ENCODE measurements around the gene SYT8.

Gene SYT8

DNA sequence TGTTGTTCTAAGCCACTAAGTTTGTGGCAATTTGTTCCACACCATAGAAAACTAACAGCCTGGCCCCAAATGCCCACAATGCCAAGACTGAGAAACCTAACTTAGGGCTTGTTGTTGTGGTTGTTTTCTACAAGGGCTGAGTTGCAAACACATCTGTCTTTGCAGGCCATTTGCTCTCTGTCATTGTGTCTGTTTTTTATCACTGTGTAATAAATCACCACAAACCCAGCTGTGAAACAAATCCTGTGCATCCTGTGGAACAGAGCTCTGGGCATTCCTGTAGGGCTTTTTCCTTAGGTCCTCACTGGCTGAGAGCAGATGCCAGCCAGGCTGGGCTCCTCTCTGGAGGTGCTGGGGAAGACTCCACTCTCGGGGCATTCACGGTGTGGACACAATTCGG lies 15.7 kb upstream of the SYT8 start:
- no peak for DNase-seq

GRCh38 chr11:1820463-1821325 lies 14.1 kb upstream of the SYT8 start:
- DNase-seq, result no peak

DNA sequence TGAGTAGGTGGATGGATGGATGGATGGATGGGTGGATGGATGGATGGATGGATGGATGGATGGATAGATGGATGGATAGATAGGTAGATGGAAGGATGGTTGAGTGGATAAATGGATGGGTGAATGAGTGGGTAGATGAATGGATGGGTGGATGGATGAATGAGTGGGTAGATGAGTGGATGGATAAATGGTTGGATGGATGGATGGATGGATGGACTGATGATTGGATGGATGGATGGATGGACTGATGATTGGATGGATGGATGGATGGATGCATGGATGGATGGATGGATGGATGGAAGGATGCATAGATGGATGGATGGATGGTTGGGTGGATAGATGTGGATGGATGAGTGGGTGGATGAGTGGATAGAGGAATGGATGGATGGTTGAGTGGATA lies 13.2 kb upstream of the SYT8 start:
- DNase-seq, result no peak

- DNase-seq, result no peak
Measured at GRCh38 chr11:1822648-1823375, 12.0 kb upstream of the SYT8 start.

GRCh38 chr11:1823376-1824220 lies 11.2 kb upstream of the SYT8 start:
- DNase-seq, result no peak

DNA sequence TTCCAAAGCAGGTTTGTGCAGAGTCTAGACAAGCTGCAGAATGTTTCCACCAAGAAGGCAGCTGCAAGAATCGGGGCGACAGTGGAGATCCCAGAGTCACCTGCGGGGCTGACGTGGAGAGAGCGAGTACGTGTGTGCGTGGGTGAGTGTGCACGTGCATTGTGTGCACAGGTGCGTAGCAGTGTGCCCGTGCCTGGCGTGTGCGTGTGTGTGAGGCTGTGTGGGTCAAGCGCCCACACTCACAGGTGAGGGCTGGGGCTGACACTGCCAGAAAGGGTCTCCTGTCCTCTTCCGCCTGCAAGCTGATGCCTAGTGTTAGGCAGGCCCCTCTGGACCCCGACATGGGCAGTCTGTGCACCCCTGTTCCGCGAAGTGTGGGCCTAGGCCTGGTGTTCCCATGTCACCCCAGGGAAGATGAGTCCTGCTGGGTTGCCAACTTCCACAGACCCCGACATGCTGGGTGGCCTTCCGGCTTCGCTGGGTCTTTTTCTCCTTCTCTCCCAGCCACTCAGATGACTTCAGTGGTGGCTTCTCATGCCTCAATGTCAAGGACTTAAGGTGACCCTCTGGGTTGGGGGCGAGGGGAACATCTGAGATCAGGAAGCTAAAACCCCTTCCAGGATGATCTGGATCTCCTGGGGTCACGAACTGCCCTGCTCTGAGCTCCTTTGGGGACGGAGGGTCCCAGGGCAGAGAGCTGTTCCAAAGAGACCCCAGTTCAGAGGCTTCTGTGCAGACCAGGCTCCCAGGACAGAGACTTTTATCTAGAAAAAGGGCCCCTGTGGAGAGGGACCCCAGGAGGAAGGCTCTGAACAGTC lies 10.4 kb upstream of the SYT8 start:
- no peak for DNase-seq

DNA sequence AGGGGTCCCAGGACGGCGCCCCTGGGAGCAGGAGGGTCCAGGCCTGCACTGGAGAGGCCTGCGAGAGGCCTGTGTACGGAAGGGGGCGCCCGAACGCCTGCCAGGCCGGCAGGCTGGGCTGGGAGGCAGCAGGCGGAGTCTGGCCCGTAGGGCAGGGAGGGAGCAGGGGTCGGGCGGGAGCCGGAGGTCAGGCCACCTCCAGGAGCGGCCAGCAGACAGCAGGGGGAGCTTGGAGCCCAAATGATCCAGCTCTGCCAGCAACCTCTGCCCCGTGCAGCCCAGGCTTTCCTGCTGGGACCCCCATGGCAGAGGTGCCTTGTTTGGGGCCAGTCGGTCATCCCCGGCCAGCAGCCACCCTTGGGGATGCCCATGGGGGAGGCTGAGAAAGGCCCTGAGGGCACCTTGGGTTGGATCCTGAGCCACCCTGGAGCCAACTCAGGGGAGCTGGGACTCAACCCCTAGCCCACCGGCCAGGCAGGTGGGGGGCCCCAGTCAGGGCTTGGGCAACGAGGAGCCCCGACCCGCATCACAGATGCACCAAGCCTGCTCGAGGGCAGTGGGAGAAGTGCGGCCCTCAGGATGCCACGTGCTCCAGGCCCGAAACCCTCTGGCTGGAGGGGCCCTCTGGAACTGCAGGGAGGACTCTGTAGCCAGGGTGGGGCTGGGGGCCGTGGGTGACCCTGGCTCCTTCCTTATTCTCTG lies 9.6 kb upstream of the SYT8 start:
- DNase-seq, result peak in 1 of 2 donors; percentile 77

DNA sequence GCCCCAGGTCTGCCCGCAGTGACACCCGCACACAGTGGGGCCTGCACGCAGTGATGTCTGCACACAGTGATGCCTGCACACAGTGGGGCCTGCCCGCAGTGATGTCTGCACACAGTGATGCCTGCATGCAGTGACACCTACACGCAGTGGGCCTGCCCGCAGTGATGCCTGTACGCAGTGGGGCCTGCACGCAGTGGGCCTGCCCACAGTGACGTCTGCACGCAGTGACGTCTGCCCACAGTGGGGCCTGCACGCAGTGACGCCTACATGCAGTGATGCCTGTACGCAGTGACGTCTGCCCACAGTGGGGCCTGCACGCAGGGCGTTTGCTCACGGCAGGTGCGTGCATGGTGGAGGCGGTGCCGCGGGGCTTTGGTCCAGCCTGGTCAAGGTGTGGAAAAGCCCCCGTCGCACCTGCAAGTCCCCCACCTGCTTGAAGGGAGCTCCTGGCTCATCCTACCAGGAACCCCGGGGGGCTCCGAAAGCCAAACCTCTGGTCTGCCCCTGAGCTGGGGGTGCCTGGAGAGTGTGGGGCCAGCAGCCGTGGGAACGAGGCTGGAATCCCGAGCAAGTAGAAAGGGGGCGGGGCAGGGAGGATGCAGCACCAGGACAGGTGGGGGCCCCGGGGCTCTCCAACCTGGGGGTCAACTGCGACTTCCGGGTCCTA lies 8.9 kb upstream of the SYT8 start:
- no peak for DNase-seq

- DNase-seq, result no peak
Measured at GRCh38 chr11:1826552-1827094, 8.2 kb upstream of the SYT8 start.

GRCh38 chr11:1827095-1827813 lies 7.5 kb upstream of the SYT8 start:
- no peak for DNase-seq

GRCh38 chr11:1827931-1828330 lies 6.9 kb upstream of the SYT8 start:
- DNase-seq, result no peak

GRCh38 chr11:1828542-1828941 lies 6.2 kb upstream of the SYT8 start:
- no peak for DNase-seq

DNA sequence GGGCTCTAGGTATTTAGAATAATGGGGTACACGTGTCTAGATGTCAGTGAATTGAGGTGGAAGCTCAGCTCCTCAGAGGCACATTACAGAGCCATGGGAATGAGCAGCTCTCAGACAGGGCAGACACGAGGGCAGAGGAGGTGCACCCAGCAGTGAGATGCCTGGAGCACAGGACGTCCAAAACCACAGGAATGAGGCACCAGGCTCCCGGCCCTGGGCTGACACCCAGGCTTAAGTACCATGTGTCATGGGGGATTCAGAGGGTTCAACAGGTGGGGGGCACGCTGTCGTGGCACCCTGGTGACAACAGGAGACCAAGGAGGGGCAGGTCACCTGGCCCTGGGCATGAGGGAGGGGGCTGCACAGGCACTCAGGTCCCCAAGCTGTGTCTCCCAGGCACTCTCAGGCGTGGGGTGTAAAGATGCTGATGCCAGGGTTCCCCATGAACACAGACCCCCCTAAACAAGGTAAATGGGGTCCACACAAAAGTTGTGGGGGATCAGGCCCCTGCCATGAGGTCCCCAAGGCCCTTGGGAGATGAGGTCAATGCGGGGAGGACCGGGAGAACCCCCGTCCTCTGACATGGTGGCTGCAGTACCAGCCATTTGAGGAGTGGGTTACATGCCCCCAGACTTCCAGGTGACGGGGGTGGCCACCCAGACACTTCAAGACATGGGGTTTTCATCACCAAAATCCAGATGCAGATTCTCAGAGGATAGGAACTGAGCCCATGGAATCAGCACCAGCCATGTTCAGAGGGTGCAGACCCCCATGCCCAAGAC lies 5.6 kb upstream of the SYT8 start:
- DNase-seq, result no peak

GRCh38 chr11:1830004-1830321 lies 4.8 kb upstream of the SYT8 start:
- no peak for DNase-seq

- no peak for DNase-seq
Measured at GRCh38 chr11:1830322-1831223, 4.2 kb upstream of the SYT8 start.

DNA sequence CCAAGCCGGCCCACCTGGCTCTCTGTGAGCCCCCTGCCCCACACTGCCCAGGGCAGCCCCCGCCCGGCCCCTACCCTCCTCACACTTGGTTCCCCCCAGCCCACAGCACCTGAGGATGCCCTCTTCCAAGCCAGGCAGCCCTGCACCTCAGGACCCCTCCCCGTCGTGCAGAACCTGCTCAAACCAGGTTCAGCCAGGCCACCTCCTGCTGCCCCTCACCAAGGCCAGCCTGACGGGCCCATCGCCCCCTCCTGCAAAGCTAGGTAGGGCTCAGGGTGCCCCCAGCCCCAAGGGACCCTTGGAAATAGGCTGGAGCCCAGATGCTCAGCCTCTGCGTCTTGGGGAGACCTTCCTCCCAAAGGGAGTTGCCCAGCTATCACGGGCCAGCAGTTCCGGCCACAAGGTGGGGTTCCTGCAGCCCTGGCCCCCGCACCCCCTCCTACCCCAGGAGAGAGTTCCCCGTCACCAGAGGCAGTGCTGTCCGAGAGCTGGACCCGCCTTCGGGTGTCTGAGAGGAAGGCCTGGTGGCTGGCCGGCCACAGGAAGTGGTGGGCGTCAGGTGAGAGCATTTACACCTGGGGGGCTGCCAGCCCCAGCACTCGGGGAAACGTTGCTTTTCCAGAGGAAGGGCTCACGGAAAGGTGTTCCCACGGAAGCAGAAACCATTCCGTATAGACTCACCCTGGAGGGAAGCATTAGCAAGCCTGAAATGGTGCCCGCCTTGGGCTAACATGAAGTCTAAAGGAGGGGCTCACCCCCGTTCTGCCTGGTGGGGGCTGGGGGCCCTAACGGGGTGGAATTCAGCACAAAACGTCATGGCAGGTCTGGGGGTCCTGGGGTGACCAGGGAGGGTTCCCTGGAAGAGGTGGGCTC lies 3.2 kb upstream of the SYT8 start:
- no peak for DNase-seq

DNA sequence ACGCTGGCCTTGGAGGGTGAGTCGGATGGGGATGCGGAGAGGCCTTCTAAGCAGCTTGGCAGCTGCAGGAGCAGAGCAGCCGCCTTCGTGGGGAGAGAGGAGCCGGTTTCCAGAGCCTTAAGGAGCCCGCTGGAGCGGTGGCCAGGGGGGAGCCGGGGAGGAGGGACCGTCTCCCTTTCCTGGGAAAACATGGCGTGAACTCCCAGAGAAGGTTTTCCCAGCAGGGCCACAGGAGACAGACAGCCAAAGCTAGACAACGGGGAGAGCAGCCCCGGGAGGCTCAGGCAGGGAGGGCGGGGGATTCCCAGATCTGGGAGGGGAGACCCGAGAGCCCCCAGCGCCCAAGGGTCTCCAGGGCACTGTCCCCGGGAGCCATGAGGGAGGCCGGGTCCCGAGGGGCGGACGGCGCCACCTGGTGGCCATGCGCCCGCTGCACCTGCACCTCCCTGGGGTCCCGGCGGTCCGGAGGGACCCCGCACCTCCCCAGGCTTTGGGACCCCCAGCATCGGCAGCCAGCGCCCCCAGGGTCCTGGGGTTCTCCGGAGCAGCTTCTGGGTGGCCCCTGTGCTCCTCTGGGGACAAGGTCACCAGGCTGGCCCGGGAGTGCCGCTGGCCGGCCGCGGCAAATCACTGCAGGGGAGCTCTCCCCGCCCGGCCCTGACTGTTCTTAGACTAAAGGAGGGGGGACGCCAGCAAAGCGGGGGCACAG lies 2.4 kb upstream of the SYT8 start:
- peak; percentile 13 to 72 for DNase-seq

All from bone marrow (tissue), 2 donors.